ENCODE data around the gene CDH5. TPM values are rescaled to one million over a fixed set of nuclear protein-coding genes. Genes with fewer than 3 reads are reported as not detected.

The CDH5 gene
- total RNA-seq, 1 experiment from 2014 or later = 3.6 TPM

GRCh38 chr16:66399031-66399430 lies 32.5 kb downstream of the CDH5 start:
- Histone ChIP-seq H3K4me3 (no peak overlapping the region), H4K20me1 (ENCODE audit: insufficient read depth) (no peaks in the 10 kb centered on the region), H3K27ac (no peak overlapping the region), H3K27me3 (ENCODE audit: insufficient read depth, low read depth) (no peaks in the 10 kb centered on the region), H3K4me2 (no peak overlapping the region), H3K9me2 (ENCODE audit: insufficient read depth) (no peaks in the 10 kb centered on the region), H3K36me3 (ENCODE audit: low read depth) (no peaks in the 10 kb centered on the region), H3K4me1 (replicated peaks; ENCODE audit: insufficient read depth) (no peaks in the 10 kb centered on the region), H3F3A (ENCODE audit: insufficient read depth, low read depth) (no peaks in the 10 kb centered on the region), H3K9me3 (ENCODE audit: insufficient read depth, low read depth) (no peaks in the 10 kb centered on the region), H3K79me2 (ENCODE audit: low read depth) (no peaks in the 10 kb centered on the region), H2AFZ (no peak overlapping the region)
- CTCF ChIA-PET = no interaction called here
- intact Hi-C loops (cut with micrococcal nuclease; ENCODE audit: unreplicated experiment) = no loop called here
- POLR2A ChIA-PET (ENCODE audit: unreplicated experiment) = no interaction called here
- TF ChIP-seq, protein P1, sequence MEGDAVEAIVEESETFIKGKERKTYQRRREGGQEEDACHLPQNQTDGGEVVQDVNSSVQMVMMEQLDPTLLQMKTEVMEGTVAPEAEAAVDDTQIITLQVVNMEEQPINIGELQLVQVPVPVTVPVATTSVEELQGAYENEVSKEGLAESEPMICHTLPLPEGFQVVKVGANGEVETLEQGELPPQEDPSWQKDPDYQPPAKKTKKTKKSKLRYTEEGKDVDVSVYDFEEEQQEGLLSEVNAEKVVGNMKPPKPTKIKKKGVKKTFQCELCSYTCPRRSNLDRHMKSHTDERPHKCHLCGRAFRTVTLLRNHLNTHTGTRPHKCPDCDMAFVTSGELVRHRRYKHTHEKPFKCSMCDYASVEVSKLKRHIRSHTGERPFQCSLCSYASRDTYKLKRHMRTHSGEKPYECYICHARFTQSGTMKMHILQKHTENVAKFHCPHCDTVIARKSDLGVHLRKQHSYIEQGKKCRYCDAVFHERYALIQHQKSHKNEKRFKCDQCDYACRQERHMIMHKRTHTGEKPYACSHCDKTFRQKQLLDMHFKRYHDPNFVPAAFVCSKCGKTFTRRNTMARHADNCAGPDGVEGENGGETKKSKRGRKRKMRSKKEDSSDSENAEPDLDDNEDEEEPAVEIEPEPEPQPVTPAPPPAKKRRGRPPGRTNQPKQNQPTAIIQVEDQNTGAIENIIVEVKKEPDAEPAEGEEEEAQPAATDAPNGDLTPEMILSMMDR (conservative IDR thresholded peaks at IDR 0.05) = no peak
- TF ChIP-seq EZH2 (IDR thresholded peaks at IDR 0.05; ENCODE audit: low read depth) = no peak
- no TSS peak for BruUV-seq (replicated peaks)
- DNase-seq = no peak

DNA sequence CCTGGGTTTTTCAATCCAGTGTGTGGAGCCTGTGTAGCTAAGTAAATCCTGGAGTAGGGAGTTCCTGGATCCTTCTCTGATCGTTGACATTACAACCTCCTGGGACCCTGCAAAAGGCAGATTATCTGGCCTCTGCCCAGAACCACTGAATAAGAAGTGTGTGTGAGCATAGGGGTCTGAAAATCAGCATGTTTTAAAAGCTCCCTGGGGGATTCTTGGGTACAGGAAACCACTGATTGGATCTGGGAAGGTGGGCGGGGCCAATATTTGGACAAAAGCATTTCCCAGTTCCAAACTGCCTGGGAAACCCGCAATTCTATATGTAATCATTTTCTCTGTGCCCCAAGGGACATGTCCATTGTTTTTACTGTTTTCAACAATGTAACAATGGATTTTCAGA lies 33.4 kb downstream of the CDH5 start:
- Histone ChIP-seq H2AFZ (no peak overlapping the region), H3K27ac (no peak overlapping the region), H3K79me2 (ENCODE audit: low read depth) (no peaks in the 10 kb centered on the region), H3K4me1 (replicated peaks; ENCODE audit: insufficient read depth) (no peaks in the 10 kb centered on the region), H3K9me2 (ENCODE audit: insufficient read depth) (no peaks in the 10 kb centered on the region), H3F3A (ENCODE audit: insufficient read depth, low read depth) (no peaks in the 10 kb centered on the region), H3K36me3 (ENCODE audit: low read depth) (no peaks in the 10 kb centered on the region), H3K27me3 (ENCODE audit: insufficient read depth, low read depth) (no peaks in the 10 kb centered on the region), H4K20me1 (ENCODE audit: insufficient read depth) (no peaks in the 10 kb centered on the region), H3K9me3 (ENCODE audit: insufficient read depth, low read depth) (no peaks in the 10 kb centered on the region), H3K4me2 (no peak overlapping the region), H3K4me3 (no peak overlapping the region)
- ChIA-PET CTCF (no interaction called here), POLR2A (ENCODE audit: unreplicated experiment) (no interaction called here)
- intact Hi-C loops (cut with micrococcal nuclease; ENCODE audit: unreplicated experiment) = loop anchor here (10.0 kb wide), 1 partner anchor 125 kb away; no protein-coding TSS in a partner anchor
- TF ChIP-seq, protein P1 (conservative IDR thresholded peaks at IDR 0.05) = no peak
- no peak for TF ChIP-seq EZH2 (IDR thresholded peaks at IDR 0.05; ENCODE audit: low read depth)
- DNase-seq = no peak
- BruUV-seq (replicated peaks) = no TSS peak

DNA sequence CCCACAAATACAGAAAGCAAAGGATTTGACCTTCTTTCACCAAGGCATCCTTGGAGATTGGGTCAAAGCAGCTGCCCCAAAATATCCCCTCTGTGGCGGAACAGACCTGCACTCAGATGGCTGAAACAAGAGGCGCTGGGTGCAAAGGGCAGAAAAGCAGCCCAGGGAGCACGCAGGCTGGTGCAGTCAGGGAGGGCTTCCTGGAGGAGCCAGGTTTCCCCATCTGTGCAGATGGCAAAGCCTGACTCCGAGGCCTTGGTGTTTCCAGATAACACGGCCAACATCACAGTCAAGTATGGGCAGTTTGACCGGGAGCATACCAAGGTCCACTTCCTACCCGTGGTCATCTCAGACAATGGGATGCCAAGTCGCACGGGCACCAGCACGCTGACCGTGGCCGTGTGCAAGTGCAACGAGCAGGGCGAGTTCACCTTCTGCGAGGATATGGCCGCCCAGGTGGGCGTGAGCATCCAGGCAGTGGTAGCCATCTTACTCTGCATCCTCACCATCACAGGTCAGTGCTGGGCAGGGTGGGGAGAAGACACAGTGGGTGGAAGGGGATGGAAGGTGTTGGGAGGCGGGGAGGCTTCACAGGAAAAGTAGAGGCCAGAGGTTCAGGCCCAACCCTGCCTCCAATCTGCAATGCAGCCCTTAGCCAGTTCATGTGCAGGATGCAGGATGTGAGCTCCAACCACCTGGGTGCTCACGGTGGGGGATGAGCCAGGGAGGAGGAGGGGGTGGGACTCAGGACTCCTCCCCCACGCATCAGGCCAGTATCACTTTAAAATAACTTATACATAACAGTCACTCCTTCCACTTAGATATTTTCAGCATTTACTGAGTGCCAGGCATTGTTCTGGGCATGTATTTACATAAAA lies 34.3 kb downstream of the CDH5 start:
- no TSS peak for BruUV-seq (replicated peaks)
- Histone ChIP-seq H3K4me1 (replicated peaks; ENCODE audit: insufficient read depth) (no peaks in the 10 kb centered on the region), H3K27ac (no peak overlapping the region), H3K9me2 (ENCODE audit: insufficient read depth) (no peaks in the 10 kb centered on the region), H3F3A (ENCODE audit: insufficient read depth, low read depth) (no peaks in the 10 kb centered on the region), H3K4me3 (no peak overlapping the region), H3K4me2 (no peak overlapping the region), H2AFZ (no peak overlapping the region), H3K9me3 (ENCODE audit: insufficient read depth, low read depth) (no peaks in the 10 kb centered on the region), H4K20me1 (ENCODE audit: insufficient read depth) (no peaks in the 10 kb centered on the region), H3K27me3 (ENCODE audit: insufficient read depth, low read depth) (no peaks in the 10 kb centered on the region), H3K79me2 (ENCODE audit: low read depth) (no peaks in the 10 kb centered on the region), H3K36me3 (ENCODE audit: low read depth) (no peaks in the 10 kb centered on the region)
- ChIA-PET POLR2A (ENCODE audit: unreplicated experiment) (no interaction called here), CTCF (no interaction called here)
- no peak for TF ChIP-seq EZH2 (IDR thresholded peaks at IDR 0.05; ENCODE audit: low read depth)
- TF ChIP-seq, protein P1 (conservative IDR thresholded peaks at IDR 0.05) = no peak
- DNase-seq = no peak
- intact Hi-C loops (cut with micrococcal nuclease; ENCODE audit: unreplicated experiment) = loop anchor here (10.0 kb wide), 1 partner anchor 126 kb away; no protein-coding TSS in a partner anchor
